ENCODE data around the gene KCNQ1OT1.
A peak's percentile ranks its signal among the peaks of the same experiment; 100 is the strongest.

Gene KCNQ1OT1

DNA sequence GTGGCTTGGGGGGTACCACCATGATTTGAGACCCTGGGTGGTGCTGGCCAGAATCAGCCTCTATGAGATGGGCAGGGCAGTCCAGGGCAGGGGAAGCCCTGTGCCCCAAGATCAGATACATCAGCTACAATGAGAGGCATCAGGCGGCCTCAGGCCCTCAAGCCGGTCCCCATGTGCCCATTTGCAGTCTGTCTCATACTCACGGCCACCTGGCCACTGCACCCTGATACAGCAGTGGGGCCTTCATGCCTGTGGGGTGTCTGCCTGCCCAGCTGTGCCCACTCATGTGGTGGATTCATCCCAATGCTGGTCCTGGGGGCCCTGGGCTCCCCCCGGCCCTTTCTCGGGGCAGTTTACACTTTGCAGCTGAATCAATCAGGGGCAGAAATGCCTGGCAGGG, 42.4 kb upstream of the KCNQ1OT1 start (continued):
- TF ChIP-seq, protein P1, sequence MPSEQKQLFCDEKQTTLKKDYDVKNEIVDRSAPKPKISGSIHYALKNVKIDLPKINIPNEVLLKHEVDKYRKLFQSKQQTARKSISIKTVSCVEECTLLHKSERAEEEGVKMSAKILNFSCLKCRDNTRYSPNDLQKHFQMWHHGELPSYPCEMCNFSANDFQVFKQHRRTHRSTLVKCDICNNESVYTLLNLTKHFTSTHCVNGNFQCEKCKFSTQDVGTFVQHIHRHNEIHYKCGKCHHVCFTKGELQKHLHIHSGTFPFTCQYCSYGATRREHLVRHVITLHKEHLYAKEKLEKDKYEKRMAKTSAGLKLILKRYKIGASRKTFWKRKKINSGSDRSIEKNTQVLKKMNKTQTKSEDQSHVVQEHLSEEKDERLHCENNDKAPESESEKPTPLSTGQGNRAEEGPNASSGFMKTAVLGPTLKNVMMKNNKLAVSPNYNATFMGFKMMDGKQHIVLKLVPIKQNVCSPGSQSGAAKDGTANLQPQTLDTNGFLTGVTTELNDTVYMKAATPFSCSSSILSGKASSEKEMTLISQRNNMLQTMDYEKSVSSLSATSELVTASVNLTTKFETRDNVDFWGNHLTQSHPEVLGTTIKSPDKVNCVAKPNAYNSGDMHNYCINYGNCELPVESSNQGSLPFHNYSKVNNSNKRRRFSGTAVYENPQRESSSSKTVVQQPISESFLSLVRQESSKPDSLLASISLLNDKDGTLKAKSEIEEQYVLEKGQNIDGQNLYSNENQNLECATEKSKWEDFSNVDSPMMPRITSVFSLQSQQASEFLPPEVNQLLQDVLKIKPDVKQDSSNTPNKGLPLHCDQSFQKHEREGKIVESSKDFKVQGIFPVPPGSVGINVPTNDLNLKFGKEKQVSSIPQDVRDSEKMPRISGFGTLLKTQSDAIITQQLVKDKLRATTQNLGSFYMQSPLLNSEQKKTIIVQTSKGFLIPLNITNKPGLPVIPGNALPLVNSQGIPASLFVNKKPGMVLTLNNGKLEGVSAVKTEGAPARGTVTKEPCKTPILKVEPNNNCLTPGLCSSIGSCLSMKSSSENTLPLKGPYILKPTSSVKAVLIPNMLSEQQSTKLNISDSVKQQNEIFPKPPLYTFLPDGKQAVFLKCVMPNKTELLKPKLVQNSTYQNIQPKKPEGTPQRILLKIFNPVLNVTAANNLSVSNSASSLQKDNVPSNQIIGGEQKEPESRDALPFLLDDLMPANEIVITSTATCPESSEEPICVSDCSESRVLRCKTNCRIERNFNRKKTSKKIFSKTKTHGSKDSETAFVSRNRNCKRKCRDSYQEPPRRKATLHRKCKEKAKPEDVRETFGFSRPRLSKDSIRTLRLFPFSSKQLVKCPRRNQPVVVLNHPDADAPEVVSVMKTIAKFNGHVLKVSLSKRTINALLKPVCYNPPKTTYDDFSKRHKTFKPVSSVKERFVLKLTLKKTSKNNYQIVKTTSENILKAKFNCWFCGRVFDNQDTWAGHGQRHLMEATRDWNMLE (tag by site-specific recombination; conservative IDR thresholded peaks at IDR 0.05; ENCODE audit: low read depth), result no peak
- TF ChIP-seq MYNN (tag by site-specific recombination; IDR thresholded peaks at IDR 0.05; ENCODE audit: borderline replicate concordance), result no peak

GRCh38 chr11:2741377-2742131, 41.8 kb upstream of the KCNQ1OT1 start:
- H3K4me3 ChIP-seq (ENCODE audit: low read depth, low read length), result no peak overlapping the region
- no peaks in the 10 kb centered on the region for H3K36me3 ChIP-seq (ENCODE audit: control insufficient read depth in 2 of 2, insufficient read depth in 1 of 2, low read length in 2 of 2)
- POLR2A ChIA-PET, result no interaction called here
- CTCF ChIA-PET, result no interaction called here
- H3K9me3 ChIP-seq (ENCODE audit: control insufficient read depth, insufficient read depth, low read depth, low read length), result no peaks in the 10 kb centered on the region
- TF ChIP-seq ZNF292 (tag by site-specific recombination; IDR thresholded peaks at IDR 0.05; ENCODE audit: borderline replicate concordance, low read depth), result no peak
- peak; percentile 91 for TF ChIP-seq SCRT2 (tag by site-specific recombination; IDR thresholded peaks at IDR 0.05)
- H3K27ac ChIP-seq (ENCODE audit: extremely low read depth, low read depth, low read length), result no peak overlapping the region
- H3K4me1 ChIP-seq (ENCODE audit: control insufficient read depth, insufficient read depth, low read length), result no peaks in the 10 kb centered on the region

DNA sequence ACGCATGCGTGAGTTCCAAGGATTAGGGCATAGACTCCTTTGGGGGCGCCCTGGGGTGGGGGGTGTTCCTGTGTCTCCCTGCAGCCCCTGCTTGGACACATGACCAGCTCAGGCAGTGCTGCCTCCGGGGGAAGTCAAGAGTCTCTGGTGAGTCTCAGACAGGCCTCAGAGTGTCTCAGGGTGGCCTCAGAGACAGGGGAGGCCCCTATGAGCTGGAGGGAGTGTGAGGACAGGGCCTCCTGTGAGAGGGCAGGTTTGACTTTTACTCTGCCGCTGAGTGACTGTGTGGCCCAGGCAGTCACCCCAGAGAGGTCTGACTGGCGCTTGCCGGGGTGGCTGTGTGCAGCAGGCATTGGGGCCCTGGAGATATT, 41.2 kb upstream of the KCNQ1OT1 start:
- no peak overlapping the region for H3K4me3 ChIP-seq (ENCODE audit: low read depth, low read length)
- CTCF ChIA-PET, result no interaction called here

DNA sequence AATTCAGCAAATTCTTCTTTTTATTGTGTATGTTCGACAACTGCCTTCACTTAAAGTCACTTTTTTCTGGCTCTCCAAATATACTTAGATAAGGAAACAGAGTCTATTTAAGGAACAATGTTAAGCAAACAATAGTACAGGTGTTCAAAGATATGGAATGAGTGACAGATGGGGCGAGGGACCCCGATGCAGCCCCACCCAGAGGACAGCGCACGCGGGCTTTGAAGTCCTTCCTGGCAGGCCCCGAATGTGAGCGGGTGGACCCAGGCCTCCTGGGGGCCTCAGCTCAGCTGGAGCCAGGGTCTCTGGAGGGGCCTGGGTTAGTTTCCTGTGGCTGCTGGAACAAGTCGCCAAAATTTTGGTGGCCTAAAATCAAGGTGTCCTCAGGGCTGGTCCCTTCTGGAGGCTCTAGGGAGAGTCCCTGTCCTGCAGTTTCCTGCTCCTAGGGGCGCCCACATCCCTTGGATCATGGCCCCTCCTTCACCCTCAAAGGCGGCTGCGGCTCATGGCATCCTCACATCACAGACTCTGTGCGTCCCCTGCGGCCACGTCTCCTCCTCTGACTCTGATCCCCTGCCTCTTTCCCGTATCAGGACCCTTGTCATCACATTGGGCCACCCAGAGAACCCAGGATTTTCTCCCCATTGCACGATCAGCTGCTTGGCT, 40.6 kb upstream of the KCNQ1OT1 start:
- H3K9me3 ChIP-seq (ENCODE audit: control insufficient read depth, insufficient read depth, low read depth, low read length), result no peaks in the 10 kb centered on the region
- no peak overlapping the region for H3K4me3 ChIP-seq (ENCODE audit: low read depth, low read length)
- no peak overlapping the region for H3K27ac ChIP-seq (ENCODE audit: extremely low read depth, low read depth, low read length)
- POLR2A ChIA-PET, result no interaction called here
- CTCF ChIA-PET, result no interaction called here
- H3K36me3 ChIP-seq (ENCODE audit: control insufficient read depth in 2 of 2, insufficient read depth in 1 of 2, low read length in 2 of 2), result no peaks in the 10 kb centered on the region
- no peaks in the 10 kb centered on the region for H3K4me1 ChIP-seq (ENCODE audit: control insufficient read depth, insufficient read depth, low read length)
- TF ChIP-seq ZNF768 (tag by site-specific recombination; IDR thresholded peaks at IDR 0.05) (no peak), ELK4 (IDR thresholded peaks at IDR 0.05; ENCODE audit: borderline replicate concordance, low read depth, low read length) (no peak), GLI4 (tag by site-specific recombination; IDR thresholded peaks at IDR 0.05) (no peak), ZNF558 (tag by site-specific recombination; IDR thresholded peaks at IDR 0.05) (no peak), BCL11B (tag by site-specific recombination; IDR thresholded peaks at IDR 0.05; ENCODE audit: low read depth) (no peak), HOXA7 (CRISPR knock-in tag; IDR thresholded peaks at IDR 0.05; ENCODE audit: borderline replicate concordance) (no peak), ZNF510 (tag by site-specific recombination; IDR thresholded peaks at IDR 0.05; ENCODE audit: insufficient replicate concordance) (no peak)
- TF ChIP-seq, protein P2, sequence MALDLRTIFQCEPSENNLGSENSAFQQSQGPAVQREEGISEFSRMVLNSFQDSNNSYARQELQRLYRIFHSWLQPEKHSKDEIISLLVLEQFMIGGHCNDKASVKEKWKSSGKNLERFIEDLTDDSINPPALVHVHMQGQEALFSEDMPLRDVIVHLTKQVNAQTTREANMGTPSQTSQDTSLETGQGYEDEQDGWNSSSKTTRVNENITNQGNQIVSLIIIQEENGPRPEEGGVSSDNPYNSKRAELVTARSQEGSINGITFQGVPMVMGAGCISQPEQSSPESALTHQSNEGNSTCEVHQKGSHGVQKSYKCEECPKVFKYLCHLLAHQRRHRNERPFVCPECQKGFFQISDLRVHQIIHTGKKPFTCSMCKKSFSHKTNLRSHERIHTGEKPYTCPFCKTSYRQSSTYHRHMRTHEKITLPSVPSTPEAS (tag by site-specific recombination; IDR thresholded peaks at IDR 0.05), result no peak
- TF ChIP-seq, protein P3, sequence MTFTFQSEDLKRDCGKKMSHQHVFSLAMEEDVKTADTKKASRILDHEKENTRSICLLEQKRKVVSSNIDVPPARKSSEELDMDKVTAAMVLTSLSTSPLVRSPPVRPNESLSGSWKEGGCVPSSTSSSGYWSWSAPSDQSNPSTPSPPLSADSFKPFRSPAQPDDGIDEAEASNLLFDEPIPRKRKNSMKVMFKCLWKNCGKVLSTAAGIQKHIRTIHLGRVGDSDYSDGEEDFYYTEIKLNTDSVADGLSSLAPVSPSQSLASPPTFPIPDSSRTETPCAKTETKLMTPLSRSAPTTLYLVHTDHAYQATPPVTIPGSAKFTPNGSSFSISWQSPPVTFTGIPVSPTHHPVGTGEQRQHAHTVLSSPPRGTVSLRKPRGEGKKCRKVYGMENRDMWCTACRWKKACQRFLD (tag by site-specific recombination; IDR thresholded peaks at IDR 0.05), result no peak

More for the DNA sequence above, 41.2 kb upstream of the KCNQ1OT1 start:
- Histone ChIP-seq H3K9me3 (ENCODE audit: control insufficient read depth, insufficient read depth, low read depth, low read length) (no peaks in the 10 kb centered on the region), H3K4me1 (ENCODE audit: control insufficient read depth, insufficient read depth, low read length) (no peaks in the 10 kb centered on the region), H3K27ac (ENCODE audit: extremely low read depth, low read depth, low read length) (no peak overlapping the region), H3K36me3 (ENCODE audit: control insufficient read depth in 2 of 2, insufficient read depth in 1 of 2, low read length in 2 of 2) (no peaks in the 10 kb centered on the region)
- POLR2A ChIA-PET, result no interaction called here
- no peak for TF ChIP-seq ZNF777 (tag by site-specific recombination; IDR thresholded peaks at IDR 0.05; ENCODE audit: borderline replicate concordance)
- no peak for TF ChIP-seq SCRT2 (tag by site-specific recombination; IDR thresholded peaks at IDR 0.05)
- TF ChIP-seq, protein P4, sequence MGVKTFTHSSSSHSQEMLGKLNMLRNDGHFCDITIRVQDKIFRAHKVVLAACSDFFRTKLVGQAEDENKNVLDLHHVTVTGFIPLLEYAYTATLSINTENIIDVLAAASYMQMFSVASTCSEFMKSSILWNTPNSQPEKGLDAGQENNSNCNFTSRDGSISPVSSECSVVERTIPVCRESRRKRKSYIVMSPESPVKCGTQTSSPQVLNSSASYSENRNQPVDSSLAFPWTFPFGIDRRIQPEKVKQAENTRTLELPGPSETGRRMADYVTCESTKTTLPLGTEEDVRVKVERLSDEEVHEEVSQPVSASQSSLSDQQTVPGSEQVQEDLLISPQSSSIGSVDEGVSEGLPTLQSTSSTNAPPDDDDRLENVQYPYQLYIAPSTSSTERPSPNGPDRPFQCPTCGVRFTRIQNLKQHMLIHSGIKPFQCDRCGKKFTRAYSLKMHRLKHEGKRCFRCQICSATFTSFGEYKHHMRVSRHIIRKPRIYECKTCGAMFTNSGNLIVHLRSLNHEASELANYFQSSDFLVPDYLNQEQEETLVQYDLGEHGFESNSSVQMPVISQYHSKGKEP (tag by site-specific recombination; IDR thresholded peaks at IDR 0.05), result no peak
- TF ChIP-seq GLIS1 (tag by site-specific recombination; IDR thresholded peaks at IDR 0.05), result peak; percentile 21; the same call in 1 of the 2 replicates

All from HEK293 (cell line).